Cardiac septum (tissue), 1 donor: ENCODE results near the gene RSBN1. TPM values are rescaled to one million over a fixed set of nuclear protein-coding genes. Genes with fewer than 3 reads are reported as not detected.
"Not testable (repeated sequence)": the region's sequence is repeated elsewhere in the genome, so short reads cannot be mapped to it uniquely, and the experiment has no call there.

Experiments used
- DNase-seq: peaks from one replicate; pipeline ENCODE4 v3.0.0-alpha.2; 2020; ENCODE audit warnings: low spot score
- intact Hi-C: fragments of 100-400 bp; cut with DNase I; formaldehyde crosslinking; loops from one replicate; pipeline ENCODE4 v1.14.0; 2022
- total RNA-seq: library from RNA; stranded (reverse); fragmentation: NEBNext Ultra II Directional; extraction: Animal tissue kit (Norgen Biotek cat#: 25700); gene quantifications from one replicate; pipeline ENCODE4 v1.2.1, GENCODE V29; 2021
- donor health status: DM: no; HTN: no; CAD: no.

Gene RSBN1
- total RNA-seq, 1 donor from 2014 or later: 11.0 TPM

DNA sequence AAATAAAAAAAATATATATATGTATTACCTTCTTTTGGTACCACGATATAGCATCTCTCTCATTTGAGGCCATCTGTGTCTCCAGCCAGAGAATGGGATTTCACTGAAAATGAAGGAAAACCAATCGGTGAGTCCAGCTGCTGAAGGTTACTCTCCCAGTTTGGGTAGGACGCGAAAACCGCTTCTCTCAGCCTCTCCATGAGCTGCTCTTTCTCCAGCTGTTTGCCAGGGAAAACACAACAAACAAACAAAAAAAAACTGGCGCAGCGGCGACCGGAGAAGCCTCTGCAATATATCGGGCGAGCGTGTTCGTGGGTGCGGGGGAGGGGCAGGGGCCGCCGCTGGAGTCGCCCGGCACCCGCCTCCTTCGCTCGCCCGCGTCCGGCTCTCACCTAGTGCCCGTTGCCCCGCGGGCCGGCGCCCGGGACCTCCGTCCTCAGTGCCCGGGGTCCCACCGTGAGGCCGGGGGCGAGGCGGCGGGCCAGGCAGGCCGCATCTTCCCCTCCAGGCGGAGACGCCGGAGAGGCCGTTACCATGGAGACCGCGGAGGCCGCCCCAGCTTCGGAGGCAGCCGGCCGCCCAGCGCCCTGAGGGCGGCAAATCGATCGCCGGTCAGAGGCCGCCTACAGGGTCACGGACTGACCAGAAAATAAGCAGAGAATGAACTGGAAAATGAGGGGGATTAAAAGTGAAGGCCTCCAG lies 53.5 kb downstream of the RSBN1 start:
- DNase-seq: peak; percentile 88
- intact Hi-C loops: loop anchor here (1.0 kb wide), 2 partner anchors 54 to 147 kb away; partner anchors contain the start of genes DCLRE1B and RSBN1

DNA sequence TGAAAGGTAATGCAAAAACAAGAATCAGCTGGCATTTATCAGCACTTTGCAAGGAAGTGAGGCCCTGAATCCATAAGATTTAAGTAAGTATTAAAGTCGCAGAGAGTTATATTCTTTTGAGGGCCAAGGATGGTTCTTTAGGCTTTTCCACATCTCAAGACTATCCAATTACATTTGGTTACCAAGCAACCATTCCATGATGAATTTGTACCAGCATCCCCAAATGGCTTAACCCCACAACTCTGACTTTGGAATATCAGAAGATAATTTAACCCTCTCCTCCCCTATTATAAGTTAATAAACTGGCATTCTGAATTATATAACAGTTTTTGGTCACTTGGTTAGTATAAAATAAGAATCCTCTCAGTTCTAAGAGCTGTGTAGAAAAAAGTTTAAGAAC lies 55.8 kb downstream of the RSBN1 start:
- intact Hi-C loops: no loop called here
- DNase-seq: no peak

DNA sequence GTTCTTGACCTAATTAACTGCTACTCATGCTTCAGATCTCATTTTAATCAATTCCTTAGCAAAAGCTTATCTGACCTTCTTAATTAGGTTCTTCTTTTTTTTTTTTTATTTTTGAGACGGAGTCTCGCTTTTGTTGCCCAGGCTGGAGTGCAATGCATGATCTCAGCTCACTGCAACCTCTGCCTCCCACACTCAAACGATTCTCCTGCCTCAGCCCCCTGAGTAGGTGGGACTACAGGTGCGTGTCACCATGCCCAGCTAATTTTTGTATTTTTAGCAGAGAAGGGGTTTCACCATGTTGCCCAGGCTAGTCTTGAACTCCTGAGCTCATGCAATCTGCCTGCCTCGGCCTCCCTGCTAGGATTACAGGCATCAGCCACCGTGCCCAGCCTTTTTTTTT lies 58.9 kb downstream of the RSBN1 start:
- DNase-seq, intact Hi-C loops: not testable (repeated sequence)

DNA sequence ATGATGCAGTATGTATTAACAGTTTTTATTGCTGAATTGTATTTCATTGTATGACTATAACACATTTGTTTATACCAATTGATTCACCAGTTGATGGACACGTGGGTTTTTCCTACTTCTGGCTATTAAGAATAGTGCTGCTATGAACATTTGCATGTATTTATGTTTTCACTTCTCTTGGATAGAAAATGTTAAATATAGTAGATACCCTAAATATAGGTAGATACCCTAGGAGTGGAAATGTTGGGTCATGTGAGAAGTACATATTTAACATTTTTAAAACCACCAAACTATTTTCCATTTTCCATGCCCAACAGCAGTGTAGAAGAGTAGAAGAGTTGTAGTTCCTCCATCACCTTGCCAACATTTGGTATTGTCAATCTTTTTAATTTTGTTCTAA lies 60.8 kb downstream of the RSBN1 start:
- intact Hi-C loops: no loop called here
- no peak for DNase-seq

DNA sequence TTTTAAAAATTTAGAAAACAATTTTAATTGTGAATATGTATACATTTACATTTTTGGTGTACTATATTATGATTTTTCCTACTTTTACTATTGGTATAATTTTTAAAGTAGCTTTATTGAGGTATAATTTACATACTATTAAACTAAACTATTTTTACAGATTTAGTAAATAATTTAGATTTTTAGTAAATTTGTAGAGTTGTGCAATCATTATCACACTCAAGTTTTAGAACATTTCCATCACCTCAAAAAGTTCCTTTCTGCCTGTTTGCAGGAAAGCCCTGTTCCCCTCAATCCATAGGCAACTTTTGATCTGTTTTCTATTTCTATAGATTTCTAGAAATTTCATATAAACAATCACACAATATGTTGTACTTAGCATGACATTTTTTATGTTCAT lies 61.2 kb downstream of the RSBN1 start:
- intact Hi-C loops: no loop called here
- DNase-seq: no peak

DNA sequence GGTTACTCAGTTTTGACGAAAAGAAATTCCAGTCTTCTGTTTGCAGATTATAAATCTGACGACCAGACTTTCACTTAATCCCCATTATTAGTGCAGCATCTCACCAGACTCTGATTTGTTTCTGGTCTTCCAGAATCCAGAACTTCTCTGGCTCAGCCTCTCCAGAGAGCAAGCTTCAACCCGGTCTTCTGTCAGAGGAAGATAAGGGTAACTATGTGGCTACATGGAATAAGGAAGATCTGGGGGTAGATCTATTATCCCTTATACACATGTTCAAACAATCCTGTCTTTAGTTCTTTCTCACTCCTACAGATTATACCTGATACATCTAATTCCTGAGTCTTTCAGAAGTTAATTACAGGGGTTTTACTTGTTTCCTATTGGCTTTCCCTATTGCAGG lies 62.9 kb downstream of the RSBN1 start:
- DNase-seq: no peak
- intact Hi-C loops: no loop called here

DNA sequence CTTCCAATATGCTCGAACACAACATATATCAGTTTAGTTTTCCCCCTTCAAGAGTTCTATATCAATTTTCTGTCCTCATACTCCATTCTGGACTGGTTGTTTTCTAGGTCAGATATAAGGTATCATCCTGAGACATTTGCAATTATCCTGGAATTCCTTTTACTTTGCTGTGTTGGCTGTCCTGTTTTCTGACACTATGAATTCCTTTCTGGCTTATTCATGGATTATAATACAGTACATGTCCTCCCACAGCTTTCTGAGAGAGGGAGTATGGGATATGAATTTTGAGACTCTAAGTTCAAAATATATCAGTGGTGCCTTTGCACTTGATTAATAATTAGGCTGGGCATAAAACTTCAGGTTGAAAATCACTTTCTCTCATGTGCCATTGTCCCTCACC lies 64.9 kb downstream of the RSBN1 start:
- no peak for DNase-seq
- intact Hi-C loops: no loop called here

DNA sequence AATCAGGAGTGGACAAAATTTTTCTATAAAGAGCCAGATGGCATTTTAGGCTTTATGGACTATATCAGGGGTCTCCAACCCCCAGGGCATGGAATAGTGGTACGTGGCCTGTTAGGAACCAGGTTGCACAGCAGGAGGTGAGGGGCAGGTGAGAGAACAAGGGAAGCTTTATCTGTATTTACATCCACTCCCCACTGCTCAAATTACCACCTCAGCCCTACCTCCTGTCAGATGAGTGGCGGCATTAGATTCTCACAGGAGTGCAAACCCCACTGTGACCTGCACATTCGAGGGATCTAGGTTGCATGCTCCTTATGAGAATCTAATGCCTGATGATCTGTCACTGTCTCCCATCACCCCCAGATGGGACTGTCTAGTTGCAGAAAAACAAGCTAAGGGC lies 66.9 kb downstream of the RSBN1 start:
- intact Hi-C loops: no loop called here
- DNase-seq: no peak

DNA sequence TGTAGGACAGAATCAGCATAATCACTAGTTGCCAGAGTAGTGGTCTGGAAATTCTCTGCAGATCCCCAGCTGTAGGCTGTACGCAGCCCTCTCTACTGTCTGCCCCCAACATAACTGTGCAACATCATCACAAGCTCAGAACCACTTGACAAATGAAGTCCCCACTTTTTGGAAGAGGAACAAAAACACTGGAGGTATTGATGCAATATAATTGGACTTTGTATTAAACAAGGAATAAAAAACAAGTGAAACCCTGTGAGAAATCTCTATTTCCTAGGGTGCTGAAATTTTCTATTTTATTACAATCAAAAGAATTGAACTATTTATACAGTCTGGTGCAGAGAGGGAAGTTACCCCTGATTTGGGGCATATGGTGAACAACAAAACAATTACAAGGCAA lies 68.2 kb downstream of the RSBN1 start:
- intact Hi-C loops: no loop called here
- DNase-seq: no peak

DNA sequence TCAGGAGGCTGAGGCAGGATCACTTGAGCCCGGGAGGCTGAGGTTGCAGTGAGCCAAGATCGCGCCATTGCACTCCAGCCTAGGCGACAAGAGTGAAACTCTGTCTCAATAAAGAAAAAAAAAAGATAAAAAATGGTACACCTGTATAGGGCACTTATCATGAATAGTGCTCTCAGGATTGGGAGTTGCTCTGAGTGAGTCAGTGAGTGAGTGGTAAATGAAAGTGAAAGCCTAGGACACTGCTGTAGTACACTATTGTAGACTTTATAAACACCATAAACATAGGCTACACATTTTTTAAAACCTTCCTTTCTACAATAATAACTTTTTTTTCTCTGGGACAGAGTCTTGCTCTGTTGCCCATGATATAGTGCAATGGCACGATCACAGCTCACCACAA lies 69.8 kb downstream of the RSBN1 start:
- DNase-seq: no peak
- intact Hi-C loops: no loop called here

DNA sequence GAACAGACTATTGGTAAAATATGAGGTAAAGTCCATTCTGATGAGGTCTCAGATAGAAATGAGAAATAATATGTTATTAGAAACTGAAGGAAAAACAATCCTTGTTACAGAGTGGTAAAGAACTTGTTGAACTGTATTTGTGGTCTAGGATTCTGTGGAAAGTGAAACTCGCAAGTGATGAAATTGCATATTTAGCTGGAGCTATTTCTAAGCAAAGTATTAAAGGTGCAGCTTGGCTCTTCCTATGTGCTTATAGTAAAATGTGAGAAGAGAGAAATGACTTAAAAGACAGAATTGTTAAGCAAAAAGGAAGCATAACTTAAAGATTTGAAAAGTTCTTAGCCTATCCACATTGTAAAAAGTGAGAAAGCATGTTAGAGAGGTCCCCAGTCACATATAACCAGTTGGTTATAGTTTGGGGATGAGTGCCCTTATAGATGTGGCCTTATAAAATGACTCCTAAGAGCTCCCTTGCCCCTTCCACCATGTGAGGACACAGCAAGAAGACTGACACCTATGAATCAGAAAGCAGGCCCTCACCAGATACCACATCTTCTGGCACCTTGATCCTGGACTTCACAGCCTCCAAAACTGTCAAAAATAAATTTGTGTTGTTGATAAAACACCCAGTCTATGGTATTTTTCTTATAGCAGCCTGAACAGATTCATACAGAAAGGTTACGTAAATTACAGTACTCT lies 77.8 kb downstream of the RSBN1 start:
- intact Hi-C loops: no loop called here
- no peak for DNase-seq

DNA sequence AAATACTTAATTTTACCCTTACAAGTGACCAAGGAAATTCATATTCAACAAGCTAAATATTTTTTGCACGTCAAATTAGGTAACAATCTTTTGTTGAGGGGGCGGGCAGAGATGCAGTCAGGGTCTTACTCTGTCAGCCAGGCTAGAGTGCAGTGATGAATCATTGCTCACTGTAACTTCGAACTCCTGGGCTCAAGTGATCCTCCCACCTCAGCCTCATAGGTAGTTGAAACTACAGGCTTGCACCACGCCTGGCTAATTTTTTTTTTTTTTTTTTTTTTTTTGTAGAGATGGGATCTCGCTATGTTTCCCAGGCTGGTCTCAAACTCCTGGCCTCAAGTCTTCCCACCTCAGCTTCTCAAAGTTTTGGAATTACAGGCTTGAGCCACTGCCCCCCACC lies 79.5 kb downstream of the RSBN1 start:
- intact Hi-C loops: no loop called here
- no peak for DNase-seq

DNA sequence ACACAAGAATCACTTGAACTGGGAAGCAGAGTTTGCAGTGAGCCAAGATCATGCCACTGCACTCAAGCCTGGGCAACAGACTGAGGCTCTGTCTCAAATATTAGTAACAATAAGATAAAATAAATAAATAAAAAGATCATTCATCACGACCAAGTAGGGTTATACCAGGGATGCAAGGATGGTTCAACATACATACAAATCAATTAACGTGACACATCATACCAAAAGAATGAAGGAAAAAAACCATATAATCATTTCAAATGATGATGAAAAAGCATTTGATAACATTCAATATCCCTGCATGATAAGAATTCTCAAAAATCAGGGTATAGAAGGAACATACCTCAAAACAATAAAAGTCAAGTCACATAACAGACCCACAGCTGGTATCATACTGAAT lies 91.3 kb downstream of the RSBN1 start:
- intact Hi-C loops: no loop called here
- no peak for DNase-seq

DNA sequence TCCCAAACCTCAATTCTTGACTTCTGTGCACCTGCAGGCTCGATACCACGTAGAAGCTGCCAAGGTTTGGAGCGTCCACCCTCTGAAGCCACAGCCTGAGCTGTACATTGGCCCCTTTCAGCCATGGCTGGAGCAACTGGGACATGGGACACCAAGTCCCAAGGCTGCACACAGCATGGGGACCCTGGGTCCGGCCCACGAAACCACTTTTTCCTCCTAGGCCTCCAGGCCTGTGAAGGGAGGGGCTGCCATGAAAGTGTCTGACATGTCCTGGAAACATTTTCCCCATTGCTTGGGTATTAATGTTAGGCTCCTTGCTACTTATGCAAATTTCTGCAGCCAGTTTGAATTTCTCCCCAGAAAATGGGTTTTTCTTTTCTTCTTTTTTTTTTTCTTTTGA lies 93.7 kb downstream of the RSBN1 start:
- DNase-seq, intact Hi-C loops: not testable (repeated sequence)

DNA sequence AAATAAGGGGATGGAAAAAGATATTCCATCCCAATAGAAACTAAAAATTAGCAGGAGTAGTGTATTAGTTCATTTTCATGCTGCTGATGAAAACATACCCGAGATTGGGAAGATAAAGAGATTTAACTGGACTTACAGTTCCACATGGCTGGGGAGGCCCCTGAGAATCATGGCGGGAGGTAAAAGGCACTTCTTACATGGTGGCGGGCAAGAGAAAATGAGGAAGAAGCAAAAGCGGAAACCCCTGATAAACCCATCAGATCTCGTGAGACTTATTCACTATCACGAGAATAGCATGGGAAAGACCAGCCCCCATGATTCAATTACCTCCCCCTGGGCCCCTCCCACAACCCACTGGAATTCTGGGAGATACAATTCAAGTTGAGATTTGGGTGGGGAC lies 94.8 kb downstream of the RSBN1 start:
- intact Hi-C loops, DNase-seq: not testable (repeated sequence)

DNA sequence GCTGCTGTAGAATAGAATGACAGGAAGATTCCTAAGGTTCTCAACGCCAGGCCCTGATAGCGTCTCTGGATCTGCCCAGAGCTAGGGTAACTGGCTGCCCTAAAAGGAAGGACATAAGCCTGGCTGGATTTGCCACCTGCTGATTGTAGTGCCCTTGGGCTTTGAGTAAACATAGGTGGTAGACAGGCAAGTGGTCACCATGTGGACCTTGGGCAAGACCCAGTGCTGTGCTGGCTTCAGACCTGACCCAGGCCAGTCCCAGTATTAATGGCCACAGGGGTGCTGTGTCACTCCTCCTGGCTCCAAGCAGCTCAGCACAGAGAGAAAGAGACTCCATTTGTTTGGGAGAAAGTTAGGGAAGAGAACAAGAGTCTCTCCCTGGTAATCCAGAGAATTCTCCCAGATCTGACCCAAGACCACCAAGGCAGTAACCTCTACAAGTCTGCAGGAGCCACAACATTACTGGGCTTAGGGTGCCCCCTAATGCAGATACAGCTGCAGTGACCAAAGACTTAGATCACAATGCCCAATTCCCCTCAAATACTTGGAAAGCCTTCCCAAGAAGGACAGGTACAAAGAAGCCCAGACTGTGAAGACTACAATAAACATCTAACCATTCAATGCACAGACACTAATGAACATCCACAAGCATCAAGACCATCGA lies 97.5 kb downstream of the RSBN1 start:
- intact Hi-C loops: no loop called here
- DNase-seq: no peak

Other genes with a start within 250 kb of the RSBN1 start
- 15.0 TPM for gene PHTF1, start 53.0 kb downstream of the RSBN1 start, total RNA-seq
- gene PTPN22, start 59.2 kb upstream of the RSBN1 start, total RNA-seq: 0.70 TPM
- gene BCL2L15, start 75.1 kb upstream of the RSBN1 start, total RNA-seq: not detected
- 12.6 TPM for gene AP4B1, start 92.3 kb upstream of the RSBN1 start, total RNA-seq
- gene DCLRE1B, start 92.8 kb upstream of the RSBN1 start, total RNA-seq: 2.1 TPM
- 63.5 TPM for gene HIPK1, start 116.8 kb upstream of the RSBN1 start, total RNA-seq
- gene OLFML3, start 167.0 kb upstream of the RSBN1 start, total RNA-seq: 8.2 TPM